Muscle layer of duodenum (tissue), 2 donors: ENCODE data around the gene TUBG2.

ENCODE experiments used
- H3K27ac ChIP-seq: one replicate; pipeline ENCODE4 v1.7.0; 2013; ENCODE audit warnings: mild to moderate bottlenecking, low read length
- H3K27me3 ChIP-seq: one replicate; pipeline ENCODE4 v1.7.0; 2013; ENCODE audit warnings: low read depth, mild to moderate bottlenecking, control low read depth, low read length
- H3K36me3 ChIP-seq, 2 donors: one replicate each; pipeline ENCODE4 v1.7.0; 2013; ENCODE audit warnings: low read length in 2 of 2, control low read depth in 1 of 2, mild to moderate bottlenecking in 1 of 2; ENCODE audit not compliant: insufficient read depth in 2 of 2, control insufficient read depth in 1 of 2
- H3K4me1 ChIP-seq, 2 donors: one replicate each; pipeline ENCODE4 v1.7.0; 2013; ENCODE audit warnings: low read length in 2 of 2, mild to moderate bottlenecking in 2 of 2, control low read depth in 1 of 2, moderate library complexity in 1 of 2; ENCODE audit not compliant: insufficient read depth in 2 of 2, control insufficient read depth in 1 of 2
- H3K4me3 ChIP-seq, 2 donors: one replicate each; pipeline ENCODE4 v1.7.0; 2013; ENCODE audit warnings: low read length in 2 of 2, low read depth in 1 of 2, mild to moderate bottlenecking in 1 of 2
- H3K9me3 ChIP-seq, 2 donors: one replicate each; pipeline ENCODE4 v1.7.0; 2013; ENCODE audit warnings: low read length in 2 of 2, control low read depth in 1 of 2, mild to moderate bottlenecking in 1 of 2; ENCODE audit not compliant: control insufficient read depth in 1 of 2
- donor health status: healthy.

Gene TUBG2

GRCh38 chr17:42691021-42691545 is 32.0 kb downstream of the TUBG2 start:
- H3K36me3 ChIP-seq = peaks cover 4 to 46% of the 10 kb centered on the region in 2 donors
- no peak overlapping the region for H3K27ac ChIP-seq
- H3K4me1 ChIP-seq = no peaks in the 10 kb centered on the region
- no peaks in the 10 kb centered on the region for H3K27me3 ChIP-seq
- H3K9me3 ChIP-seq = no peaks in the 10 kb centered on the region
- no peak overlapping the region for H3K4me3 ChIP-seq

- H3K27me3 ChIP-seq = no peaks in the 10 kb centered on the region
- no peak overlapping the region for H3K4me3 ChIP-seq
- no peaks in the 10 kb centered on the region for H3K4me1 ChIP-seq
- no peak overlapping the region for H3K27ac ChIP-seq
- H3K36me3 ChIP-seq = peaks cover 7 to 50% of the 10 kb centered on the region in 2 donors
- no peaks in the 10 kb centered on the region for H3K9me3 ChIP-seq
Observed at GRCh38 chr17:42692489-42692888, 33.4 kb downstream of the TUBG2 start.

- Histone ChIP-seq H3K4me3 (no peak overlapping the region), H3K9me3 (no peaks in the 10 kb centered on the region), H3K4me1 (peaks cover 0 to 9% of the 10 kb centered on the region in 2 donors), H3K27ac (no peak overlapping the region), H3K27me3 (no peaks in the 10 kb centered on the region), H3K36me3 (peaks cover 14 to 49% of the 10 kb centered on the region in 2 donors)
Observed at GRCh38 chr17:42694524-42694923, 35.4 kb downstream of the TUBG2 start.

GRCh38 chr17:42695500-42695899 is 36.4 kb downstream of the TUBG2 start:
- Histone ChIP-seq H3K9me3 (no peaks in the 10 kb centered on the region), H3K4me3 (no peak overlapping the region), H3K27me3 (no peaks in the 10 kb centered on the region), H3K27ac (no peak overlapping the region), H3K36me3 (peaks cover 18 to 52% of the 10 kb centered on the region in 2 donors), H3K4me1 (peaks cover 0 to 9% of the 10 kb centered on the region in 2 donors)

- no peaks in the 10 kb centered on the region for H3K9me3 ChIP-seq
- H3K27ac ChIP-seq = no peak overlapping the region
- H3K36me3 ChIP-seq = peaks cover 28 to 53% of the 10 kb centered on the region in 2 donors
- peaks cover 0 to 9% of the 10 kb centered on the region in 2 donors for H3K4me1 ChIP-seq
- H3K27me3 ChIP-seq = no peaks in the 10 kb centered on the region
- no peak overlapping the region for H3K4me3 ChIP-seq
Observed at GRCh38 chr17:42697108-42697811, 38.2 kb downstream of the TUBG2 start.

- Histone ChIP-seq H3K27ac (no peak overlapping the region), H3K36me3 (peaks cover 39 to 69% of the 10 kb centered on the region in 2 donors)
Observed at GRCh38 chr17:42698736-42699414, 39.8 kb downstream of the TUBG2 start.

GRCh38 chr17:42699415-42699740 is 40.3 kb downstream of the TUBG2 start:
- Histone ChIP-seq H3K27ac (no peak overlapping the region), H3K4me3 (no peak overlapping the region), H3K4me1 (peaks cover 0 to 9% of the 10 kb centered on the region in 2 donors), H3K36me3 (peaks cover 42 to 72% of the 10 kb centered on the region in 2 donors), H3K27me3 (no peaks in the 10 kb centered on the region), H3K9me3 (no peaks in the 10 kb centered on the region)

More at GRCh38 chr17:42698736-42699414, 39.8 kb downstream of the TUBG2 start:
- H3K9me3 ChIP-seq = no peaks in the 10 kb centered on the region
- no peak overlapping the region for H3K4me3 ChIP-seq
- peaks cover 0 to 9% of the 10 kb centered on the region in 2 donors for H3K4me1 ChIP-seq
- H3K27me3 ChIP-seq = no peaks in the 10 kb centered on the region

GRCh38 chr17:42700586-42701289 is 41.7 kb downstream of the TUBG2 start:
- Histone ChIP-seq H3K9me3 (no peaks in the 10 kb centered on the region), H3K36me3 (peaks cover 51 to 72% of the 10 kb centered on the region in 2 donors), H3K27ac (no peak overlapping the region)

GRCh38 chr17:42702446-42702845 is 43.4 kb downstream of the TUBG2 start:
- H3K36me3 ChIP-seq = peaks cover 56 to 81% of the 10 kb centered on the region in 2 donors

More at GRCh38 chr17:42700586-42701289, 41.7 kb downstream of the TUBG2 start:
- Histone ChIP-seq H3K4me3 (no peak overlapping the region), H3K27me3 (no peaks in the 10 kb centered on the region), H3K4me1 (peaks cover 0 to 9% of the 10 kb centered on the region in 2 donors)

GRCh38 chr17:42704490-42704836 is 45.4 kb downstream of the TUBG2 start:
- Histone ChIP-seq H3K27me3 (no peaks in the 10 kb centered on the region), H3K4me3 (no peak overlapping the region), H3K36me3 (peaks cover 67 to 95% of the 10 kb centered on the region in 2 donors), H3K4me1 (no peaks in the 10 kb centered on the region), H3K27ac (no peak overlapping the region), H3K9me3 (no peaks in the 10 kb centered on the region)

More at GRCh38 chr17:42702446-42702845, 43.4 kb downstream of the TUBG2 start:
- no peaks in the 10 kb centered on the region for H3K9me3 ChIP-seq
- H3K4me1 ChIP-seq = peaks cover 0 to 9% of the 10 kb centered on the region in 2 donors
- no peaks in the 10 kb centered on the region for H3K27me3 ChIP-seq
- no peak overlapping the region for H3K27ac ChIP-seq
- no peak overlapping the region for H3K4me3 ChIP-seq

- H3K9me3 ChIP-seq = no peaks in the 10 kb centered on the region
- peaks cover 72 to 98% of the 10 kb centered on the region in 2 donors for H3K36me3 ChIP-seq
- no peak overlapping the region for H3K4me3 ChIP-seq
- no peak overlapping the region for H3K27ac ChIP-seq
- no peaks in the 10 kb centered on the region for H3K4me1 ChIP-seq
- H3K27me3 ChIP-seq = no peaks in the 10 kb centered on the region
Observed at GRCh38 chr17:42704837-42705494, 45.9 kb downstream of the TUBG2 start.
